ENCODE measurements around the gene ANKRD1.

ANKRD1 gene

DNA sequence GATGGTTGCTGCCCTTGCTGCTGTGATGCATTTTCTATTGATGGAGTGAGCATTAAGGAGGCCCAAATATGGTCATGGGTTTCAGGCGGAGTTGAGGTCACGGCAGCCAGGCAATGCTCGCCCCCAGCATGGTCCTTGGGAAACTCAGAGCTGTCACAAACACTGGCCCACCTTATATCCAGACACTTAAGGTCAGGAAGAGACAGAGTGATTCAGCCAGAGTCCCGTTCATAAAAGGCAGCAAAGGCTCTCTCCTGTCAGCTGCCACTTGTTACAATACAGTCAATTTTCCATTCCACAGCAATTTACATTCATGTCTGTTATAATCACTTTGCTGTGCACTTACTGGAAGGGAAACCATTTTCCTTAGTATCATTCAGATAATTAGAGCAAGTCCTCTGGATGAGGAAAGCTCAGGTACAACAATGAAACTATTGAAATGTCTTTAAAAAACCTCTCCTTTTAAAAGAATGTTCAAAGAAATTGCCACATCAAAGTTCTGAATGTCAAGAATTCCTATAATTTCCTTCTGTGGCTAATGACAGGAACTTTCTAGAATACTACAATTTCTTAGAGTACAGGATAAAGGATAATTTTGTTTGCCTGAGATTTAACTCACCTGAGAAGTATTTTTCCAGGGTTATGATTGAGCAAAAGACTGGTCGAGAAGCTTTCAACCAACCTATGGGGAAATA lies 14.8 kb upstream of the ANKRD1 start:
- DNase-seq (ENCODE audit: low read depth in 2 of 2) = no peak

DNA sequence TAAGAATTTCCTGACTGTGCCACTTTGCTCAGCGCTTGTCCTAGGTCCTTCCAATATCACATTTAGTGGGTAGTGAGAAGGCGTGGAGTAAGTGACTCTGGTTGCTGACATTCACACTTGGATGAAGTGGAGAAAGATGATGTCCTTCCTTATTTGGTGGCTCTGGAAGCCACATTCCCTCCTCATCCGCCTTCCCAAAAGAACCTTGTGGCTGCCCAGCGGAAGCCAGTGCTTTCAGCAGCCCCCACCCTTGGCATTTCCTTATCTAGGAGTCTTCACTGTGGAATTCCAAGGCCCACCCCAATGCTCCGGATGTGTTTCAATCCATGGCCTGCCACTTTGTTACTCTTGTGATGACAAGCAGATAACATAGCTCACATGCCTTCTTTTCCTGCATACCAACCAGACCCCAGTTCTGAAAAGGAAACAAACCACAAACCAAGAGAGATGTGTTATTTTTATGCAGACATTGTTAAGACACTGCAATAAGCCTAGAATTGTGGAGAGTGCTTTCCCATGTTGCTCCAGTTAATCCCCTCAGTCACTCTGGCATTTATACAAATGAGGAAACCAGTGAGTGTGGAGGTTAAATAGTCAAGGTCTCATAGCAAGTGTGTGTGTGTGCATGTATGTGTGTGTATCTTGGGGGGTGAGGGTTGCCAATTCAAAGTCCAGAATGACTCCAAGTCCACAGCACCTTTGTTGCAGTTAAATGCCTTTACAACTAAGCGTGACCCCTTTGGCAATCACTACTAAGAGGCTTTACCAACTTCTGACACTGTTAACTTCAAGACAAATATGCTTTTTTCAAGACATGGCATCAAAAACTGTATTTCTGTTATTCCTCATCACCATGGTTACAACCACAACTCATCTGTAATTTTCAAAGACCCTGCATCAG lies 10.3 kb upstream of the ANKRD1 start:
- DNase-seq (ENCODE audit: low read depth in 2 of 2) = no peak

DNA sequence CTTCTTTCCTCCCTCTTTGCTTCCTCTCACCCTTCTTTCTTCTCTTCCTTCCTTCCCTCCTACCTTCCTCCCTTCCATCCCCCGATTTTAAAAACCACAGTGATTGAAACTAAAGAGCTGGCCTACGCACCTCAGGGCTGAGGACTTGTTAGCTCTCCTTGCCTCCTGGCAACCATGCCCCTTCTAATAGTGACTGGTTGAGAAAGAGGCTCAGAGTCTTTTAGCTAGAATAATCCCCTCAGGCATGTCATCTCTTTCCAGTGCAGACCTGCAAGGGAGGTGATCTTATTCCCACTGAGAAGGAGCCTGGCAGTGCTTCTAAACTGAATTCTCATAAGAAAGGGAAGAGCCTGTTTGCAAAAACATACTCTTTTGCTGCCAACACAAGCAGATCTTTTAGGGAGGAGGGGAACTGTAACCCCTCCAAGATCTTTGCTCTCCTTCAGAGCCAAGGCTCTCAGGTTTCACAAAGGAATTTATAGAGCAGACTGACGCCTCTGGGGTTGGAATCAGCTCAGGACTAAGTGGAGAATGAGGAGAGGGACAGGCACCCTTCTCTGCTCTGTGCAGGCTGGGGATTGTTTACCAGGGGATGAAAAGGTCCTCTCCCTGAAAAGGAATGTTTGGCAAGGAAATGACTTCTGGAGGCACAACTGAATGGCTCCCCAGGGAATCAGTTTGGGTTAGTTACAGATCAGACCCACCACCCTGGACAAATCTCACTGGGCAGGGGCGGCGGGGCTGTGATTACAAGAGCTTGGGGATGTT lies 9.4 kb upstream of the ANKRD1 start:
- no peak for DNase-seq (ENCODE audit: low read depth in 2 of 2)

DNA sequence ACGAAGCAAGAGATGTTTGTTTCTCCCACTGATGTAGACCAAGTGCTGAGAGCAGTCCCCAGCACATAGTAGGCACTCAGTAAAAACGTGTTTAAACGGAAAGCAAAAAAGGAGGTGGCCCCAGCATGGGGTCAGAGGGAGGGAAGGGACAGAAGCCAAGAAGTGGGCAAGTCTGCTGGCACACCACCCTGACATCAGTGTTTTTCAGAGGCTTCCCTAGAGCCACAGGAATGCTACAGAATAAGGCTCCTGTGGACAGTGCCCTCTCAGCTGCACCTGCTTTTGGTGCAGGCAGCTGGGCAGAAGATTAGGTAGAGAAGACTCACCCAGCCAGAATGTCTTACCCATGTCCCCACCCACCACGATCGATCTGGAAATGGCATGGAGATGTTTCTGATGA lies 8.3 kb upstream of the ANKRD1 start:
- DNase-seq (ENCODE audit: low read depth in 2 of 2) = no peak

DNA sequence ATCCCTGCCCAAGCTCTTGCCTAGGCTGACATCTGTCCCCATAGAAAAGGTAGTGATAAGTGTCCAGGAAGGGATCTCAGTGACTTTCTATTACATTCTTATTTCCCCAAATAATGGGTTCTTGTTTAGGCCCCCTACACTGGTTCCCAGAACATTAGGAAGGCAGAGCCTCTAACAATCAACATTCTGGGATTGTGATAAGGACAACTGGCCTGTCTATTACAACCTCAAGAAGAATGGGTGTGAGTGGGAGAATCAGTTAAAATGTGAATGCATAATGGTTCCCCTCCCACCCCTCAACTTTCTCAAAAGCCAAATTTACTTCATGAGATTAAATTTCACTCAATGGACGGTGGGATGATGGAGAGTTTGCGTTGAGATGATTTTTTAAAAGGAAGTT lies 6.4 kb upstream of the ANKRD1 start:
- DNase-seq (ENCODE audit: low read depth in 2 of 2) = no peak

DNA sequence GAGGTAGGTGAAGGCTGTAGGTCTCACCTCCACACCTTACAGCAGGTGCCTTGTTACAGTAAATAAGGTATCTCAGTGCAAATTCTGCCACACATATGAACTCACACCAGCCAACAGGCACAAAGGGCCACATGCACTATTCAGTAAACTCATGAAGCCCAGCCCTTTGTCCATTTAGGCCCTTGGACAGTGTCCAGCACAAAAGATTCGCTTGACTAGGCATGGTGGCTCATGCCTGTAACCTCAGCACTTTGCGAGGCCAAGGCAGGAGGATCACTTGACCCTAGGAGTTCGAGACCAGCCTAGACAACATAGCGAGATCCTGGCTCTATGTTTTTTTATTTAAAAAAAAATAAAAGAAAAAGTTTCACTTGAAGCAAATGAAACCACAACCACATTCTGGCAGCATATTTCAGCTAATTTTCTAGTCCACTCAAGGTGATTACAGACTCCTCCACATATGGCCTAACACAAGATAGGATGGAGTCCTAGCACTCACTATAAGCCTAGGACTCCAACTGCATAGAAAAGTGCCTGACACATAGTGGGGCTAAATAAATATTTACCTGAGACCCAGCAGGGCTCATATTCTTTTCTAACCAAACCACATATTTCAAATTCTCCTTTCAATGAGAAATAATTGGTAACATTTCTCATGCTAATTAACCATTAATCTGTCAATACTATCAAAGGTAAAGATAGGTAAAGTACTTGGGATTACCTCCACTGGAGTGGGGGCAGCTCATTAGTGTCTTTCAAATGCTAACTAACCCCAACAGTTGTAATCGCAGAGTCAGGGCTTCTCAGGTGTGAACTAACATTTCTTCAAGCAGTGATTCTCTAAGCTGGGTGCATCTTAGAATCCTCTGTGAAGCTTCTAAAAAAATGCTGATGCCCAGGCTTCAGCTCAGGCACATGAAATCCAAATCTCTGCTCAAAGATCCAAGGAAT lies 4.5 kb upstream of the ANKRD1 start:
- DNase-seq (ENCODE audit: low read depth in 2 of 2) = no peak

DNA sequence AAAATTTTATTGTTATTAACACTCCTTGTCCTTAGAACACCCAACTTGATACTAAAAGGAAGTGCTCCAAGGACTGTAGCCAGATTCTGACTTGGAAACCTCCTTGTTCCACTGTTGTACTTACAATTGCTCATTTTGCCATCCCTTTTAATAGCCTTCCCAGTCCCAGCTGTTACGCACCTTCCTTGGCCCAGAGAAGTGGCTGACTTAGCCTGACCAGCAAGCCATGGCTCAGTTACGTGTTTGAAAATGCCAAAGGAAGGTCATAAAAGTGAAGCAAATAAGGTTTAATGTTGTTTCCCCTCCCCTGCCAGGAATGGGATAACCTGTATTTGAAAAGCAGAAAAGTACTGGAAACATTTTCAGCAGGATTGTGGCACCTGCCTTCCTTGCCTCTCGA lies 3.7 kb upstream of the ANKRD1 start:
- DNase-seq (ENCODE audit: low read depth in 2 of 2) = no peak

DNA sequence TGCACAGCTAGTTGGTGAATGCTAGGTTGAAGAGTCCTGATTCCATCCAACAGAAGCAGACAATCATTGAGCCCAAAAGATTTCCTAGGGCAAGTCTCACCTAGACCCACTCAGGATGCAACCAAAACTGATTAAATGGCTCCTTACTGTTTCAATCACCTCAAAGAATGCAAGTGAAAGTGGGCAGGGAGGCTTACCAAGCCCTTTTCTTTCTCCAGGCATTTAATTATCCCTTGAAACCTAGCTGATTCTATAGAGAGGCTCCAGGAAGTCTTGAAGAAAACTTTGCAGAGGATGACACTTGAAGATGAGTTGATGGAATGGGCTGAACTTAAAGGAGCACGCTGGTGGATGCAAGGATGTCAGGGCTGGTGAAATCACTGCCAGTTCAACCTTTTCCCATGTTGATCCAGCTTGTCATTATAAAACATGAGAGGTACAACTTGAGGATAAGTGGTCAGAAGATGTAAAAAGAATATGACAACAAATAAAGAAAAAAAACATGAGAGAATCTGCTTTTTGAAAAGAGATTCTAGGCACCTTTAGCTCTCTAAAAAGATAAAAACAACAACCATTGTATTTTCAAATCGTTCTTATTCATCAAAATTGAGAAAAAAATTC lies 2.3 kb upstream of the ANKRD1 start:
- DNase-seq (ENCODE audit: low read depth in 2 of 2) = no peak

DNA sequence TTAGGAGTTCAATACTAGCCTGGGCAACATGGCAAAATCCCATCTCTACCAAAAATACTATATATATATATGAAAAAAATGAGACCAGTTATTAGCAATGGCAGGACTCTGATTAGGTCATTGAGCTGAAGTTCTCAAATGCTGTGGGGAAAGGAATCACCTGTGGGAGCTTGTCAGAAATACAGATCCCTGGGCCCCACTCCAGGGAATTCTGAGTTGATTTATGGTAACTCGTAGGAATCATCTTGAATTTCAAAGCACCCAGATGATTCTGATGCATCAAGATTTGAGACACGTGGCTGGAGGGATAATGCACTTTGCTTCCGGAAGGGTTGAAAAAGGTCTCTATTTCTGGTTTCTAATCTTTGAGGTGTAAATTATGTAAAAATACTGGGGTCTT lies 1.0 kb upstream of the ANKRD1 start:
- DNase-seq (ENCODE audit: low read depth in 2 of 2) = no peak

DNA sequence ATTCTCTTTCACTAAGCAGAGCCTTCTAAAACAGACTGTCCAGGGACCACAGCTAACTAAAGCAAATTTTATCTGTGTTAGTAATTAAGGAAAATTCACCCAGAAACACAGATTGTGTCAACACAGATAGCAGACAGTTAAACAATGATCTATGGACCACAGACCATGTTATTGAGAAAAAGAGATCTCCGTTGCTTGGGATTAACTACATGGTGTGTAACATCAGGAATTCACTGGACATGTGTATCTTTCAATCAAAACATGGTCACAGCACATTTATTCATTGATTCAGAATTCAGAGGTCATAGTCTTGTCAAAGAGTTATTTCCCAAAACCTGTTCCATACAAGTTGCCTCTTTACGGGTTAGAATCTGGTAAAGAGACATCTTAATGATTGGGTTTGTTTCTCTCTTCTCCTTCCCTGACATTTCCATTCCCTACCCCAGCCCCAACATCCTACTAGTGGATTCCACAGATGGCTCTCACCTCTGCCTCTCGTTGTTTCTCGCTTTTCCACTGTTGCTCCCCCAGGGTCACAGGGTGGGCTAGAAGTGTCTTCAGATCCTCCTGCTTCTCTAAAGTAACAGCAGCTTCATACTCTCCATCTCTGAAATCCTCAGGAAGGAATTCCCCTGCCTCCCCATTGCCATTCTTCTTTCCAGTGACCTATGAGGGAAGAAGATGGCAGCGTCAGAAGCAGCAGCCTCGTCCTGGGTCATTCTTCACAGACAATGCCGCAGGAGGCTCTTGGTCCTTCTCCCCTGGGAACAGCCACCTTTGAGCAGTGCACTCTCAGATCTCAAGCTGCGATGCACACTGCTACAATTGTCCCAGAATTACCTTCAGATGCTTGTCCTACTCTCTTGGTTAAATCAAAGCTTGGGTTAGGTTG lies 958 bp downstream of the ANKRD1 start:
- no peak for DNase-seq (ENCODE audit: low read depth in 2 of 2)

DNA sequence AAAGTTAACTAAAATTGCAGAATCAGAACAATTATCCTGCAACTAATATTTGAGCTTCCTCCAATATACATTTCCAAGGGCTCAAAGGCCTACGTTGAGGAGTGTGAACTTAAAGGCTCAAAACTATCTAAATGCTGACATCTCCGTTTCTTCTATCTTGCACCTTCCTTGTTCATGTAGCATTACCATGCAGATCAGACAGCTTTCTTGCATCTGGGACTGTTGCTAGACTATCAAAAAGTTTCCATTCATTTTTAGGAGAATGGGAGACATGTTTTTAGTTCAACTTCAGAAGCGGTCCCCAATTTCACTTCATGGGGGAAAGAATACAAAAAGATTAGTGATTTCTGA lies 2.9 kb downstream of the ANKRD1 start:
- DNase-seq (ENCODE audit: low read depth in 2 of 2) = no peak

DNA sequence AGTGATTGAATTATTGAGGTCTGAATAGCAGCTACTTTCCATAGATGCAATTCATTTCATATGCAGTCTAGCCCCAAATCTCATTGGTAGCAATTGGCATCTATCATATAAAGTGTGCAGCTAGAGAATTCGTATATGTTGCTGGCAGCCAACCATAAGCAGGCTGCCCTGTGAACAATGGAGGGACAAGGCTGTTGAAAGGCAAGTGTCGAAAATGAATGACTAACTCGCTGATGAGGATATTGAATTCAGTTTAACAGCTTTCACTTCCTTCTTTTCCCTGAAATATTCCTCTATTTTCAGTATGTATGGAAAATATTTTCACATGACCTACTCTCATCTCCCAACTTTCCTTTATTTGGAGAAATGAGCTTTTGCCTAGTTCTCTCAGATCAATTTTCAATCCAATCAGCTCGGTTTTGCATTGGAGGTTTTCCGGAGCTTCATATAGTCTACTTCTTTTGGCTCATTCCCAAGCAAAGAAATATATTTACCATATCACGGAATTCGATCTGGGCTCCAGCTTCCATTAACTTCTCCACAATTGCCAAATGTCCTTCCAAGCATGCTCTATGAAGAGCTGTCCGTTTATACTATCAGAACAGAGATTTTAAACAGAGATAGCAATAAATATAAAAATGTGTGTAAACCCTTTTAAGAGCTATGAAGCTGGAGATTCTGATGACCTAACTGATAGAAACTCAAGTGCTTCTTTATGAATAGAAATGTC lies 3.5 kb downstream of the ANKRD1 start:
- DNase-seq (ENCODE audit: low read depth in 2 of 2) = no peak

DNA sequence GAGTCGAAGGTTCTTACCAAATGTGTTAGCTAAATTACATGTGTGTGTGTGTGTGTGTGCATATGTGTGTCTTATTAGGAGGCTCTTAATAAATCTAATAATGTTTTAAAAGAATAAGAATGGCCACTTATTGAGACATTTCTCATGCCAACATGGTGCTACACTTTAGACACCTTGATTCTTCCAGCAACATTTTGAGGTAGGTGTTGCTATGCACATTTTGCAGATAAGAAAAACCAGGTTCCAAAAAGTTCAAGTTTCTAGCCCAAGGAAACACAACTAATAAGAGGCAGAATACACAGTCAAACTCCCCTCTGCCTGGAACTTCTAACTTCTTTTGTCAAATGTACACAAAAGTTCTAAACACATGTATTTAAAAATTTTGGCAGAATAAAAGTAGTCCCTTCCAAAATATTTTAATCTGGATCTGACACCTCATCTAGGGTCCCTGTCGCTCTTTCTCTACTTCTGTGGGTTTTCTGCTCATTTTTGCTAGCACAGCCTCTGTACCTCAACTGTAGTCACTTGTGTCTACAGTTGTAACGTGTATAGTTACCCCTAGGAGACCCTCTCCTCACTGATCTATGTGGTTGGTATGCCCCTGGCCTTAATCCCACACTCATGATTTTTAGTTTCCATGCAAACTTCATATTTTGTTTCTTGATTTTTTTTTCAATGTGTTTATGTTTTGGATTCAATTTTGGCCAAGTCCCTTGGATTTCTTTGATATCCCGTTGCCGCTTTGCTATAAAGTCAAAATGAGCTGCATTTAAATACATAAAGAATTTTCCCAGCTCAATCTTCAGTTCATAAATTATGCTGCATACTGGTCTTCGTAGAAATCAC lies 4.3 kb downstream of the ANKRD1 start:
- DNase-seq (ENCODE audit: low read depth in 2 of 2) = no peak

DNA sequence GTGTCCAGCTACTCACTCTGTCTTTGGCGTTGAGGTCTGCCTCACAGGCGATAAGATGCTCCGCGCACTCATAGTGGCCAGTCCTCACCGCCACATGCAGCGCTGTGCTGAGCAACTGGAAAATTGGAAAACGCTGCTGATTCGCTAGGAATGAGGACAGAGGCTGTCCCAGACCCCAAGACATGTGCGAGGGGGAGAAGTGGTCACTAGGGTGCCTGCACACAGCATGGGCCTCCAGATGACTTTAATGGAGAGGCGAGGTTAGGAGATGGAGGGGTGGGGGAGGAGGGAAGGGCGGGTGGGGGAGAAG lies 5.2 kb downstream of the ANKRD1 start:
- DNase-seq (ENCODE audit: low read depth in 2 of 2) = no peak

DNA sequence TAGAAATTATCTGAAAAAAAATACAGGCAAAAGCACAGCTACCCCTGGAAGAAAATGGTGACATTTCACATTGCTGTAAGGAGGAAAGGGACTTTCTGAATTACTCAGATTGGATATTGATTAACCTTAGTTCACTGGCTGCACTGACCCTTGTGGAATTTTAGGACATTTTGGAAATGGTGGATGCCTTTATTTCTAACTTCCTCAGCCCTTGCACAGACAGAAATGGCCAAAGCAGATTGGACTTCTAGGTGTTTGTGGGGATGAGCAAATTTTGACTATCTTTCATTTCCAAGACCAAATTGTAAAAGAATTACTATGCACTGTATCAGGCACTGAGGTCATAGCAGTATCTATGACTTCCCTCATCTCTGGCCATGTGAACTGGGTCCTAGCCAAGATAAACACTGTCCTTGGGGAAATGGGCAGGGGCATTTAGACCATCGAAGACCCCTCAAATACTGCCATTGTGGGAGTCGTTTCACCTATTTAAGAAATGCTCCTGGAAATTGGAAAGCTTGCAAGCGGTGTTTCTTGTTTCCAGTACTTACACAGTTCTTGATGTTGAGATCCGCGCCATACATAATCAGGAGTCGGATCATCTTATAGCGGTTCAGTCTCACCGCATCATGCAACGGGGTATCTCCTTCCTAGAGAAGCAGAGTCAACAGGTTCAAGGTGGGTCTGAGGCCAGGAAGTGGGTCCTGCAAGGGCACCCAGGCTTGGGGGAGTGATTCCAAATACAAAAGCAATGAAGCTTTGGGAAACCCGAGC lies 5.7 kb downstream of the ANKRD1 start:
- no peak for DNase-seq (ENCODE audit: low read depth in 2 of 2)

DNA sequence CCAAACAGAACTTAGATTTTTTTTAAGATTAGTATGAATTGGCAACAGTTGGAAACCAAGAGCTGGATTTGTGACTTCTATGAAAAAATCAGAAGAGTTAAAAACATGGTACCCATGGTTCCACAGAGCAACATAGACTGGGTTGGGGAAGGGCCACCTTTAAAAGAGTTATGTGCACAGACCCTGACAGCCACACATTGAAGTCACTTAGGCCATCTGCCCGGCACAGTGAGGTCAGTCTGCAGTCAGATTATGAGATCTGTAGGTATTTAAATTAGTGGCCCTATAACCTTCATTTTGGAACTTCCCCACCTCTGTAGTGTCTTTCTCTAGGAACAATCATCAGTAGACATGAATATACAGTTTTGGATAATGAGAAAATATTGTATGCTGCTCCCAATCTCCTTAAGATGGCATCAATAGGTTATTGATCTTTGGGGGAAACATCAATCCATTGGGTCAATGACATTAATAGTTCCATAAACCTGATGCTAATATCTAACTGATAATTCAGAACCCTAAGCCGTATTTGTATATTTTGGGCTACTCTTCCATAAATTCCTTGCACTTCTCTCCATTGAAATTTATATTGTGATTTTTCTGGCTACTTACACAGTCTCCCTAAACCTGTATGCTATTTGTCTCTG lies 7.0 kb downstream of the ANKRD1 start:
- DNase-seq (ENCODE audit: low read depth in 2 of 2) = no peak

DNA sequence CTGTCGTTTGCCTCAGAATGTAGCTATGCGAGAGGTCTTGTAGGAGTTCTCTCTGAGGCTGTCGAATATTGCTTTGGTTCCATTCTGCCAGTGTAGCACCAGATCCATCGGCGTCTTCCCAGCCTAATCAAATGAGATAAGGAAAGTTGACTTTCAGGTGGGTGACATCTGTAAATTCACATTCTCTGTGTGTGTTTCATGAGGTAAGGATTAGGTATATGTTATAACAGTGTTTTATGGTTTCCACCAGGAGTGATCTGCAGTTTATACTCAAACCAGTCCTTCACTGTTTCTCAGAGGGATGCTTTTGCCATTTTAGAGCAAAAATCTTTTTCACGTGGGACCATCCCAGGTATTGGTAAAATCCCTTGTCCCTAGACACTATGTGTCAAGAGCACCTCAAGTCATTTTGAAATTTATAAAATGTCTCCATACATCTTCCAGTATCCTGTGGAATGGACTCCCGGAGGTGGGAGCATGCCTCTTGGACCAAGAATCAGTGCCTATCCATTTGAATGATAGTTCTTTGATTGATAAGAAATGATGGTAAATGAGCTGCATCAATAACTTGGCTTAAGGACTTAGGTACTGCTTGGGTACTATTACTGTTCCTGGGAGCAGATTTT lies 7.9 kb downstream of the ANKRD1 start:
- DNase-seq (ENCODE audit: low read depth in 2 of 2) = no peak
